Subcutaneous adipose tissue (tissue), 4 donors: ENCODE results near the gene DMAC1. TPM values are rescaled to one million over a fixed set of nuclear protein-coding genes. Genes with fewer than 3 reads are reported as not detected.

Experiments used
- total RNA-seq, 4 donors: library from RNA; depleted of rRNA; stranded (reverse); fragments of >200 nt; gene quantifications; one replicate each; pipeline ENCODE4 v1.1.0, GENCODE V29; 2016
- TF ChIP-seq, protein P1 (sequence below): fragments of 450-650 bp; IDR thresholded peaks from one replicate; pipeline ENCODE4 v1.5.1; 2016; ENCODE audit warnings: low read depth, mild to moderate bottlenecking, control low read depth, antibody characterized with exemption, moderate library complexity

DMAC1 gene
- total RNA-seq, 4 donors from 2014 or later = 10.1 to 20.2 (median 16.6) TPM

- TF ChIP-seq, protein P1, sequence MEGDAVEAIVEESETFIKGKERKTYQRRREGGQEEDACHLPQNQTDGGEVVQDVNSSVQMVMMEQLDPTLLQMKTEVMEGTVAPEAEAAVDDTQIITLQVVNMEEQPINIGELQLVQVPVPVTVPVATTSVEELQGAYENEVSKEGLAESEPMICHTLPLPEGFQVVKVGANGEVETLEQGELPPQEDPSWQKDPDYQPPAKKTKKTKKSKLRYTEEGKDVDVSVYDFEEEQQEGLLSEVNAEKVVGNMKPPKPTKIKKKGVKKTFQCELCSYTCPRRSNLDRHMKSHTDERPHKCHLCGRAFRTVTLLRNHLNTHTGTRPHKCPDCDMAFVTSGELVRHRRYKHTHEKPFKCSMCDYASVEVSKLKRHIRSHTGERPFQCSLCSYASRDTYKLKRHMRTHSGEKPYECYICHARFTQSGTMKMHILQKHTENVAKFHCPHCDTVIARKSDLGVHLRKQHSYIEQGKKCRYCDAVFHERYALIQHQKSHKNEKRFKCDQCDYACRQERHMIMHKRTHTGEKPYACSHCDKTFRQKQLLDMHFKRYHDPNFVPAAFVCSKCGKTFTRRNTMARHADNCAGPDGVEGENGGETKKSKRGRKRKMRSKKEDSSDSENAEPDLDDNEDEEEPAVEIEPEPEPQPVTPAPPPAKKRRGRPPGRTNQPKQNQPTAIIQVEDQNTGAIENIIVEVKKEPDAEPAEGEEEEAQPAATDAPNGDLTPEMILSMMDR = no peak
Measured at GRCh38 chr9:7770111-7770510, 29.5 kb downstream of the DMAC1 start.

- TF ChIP-seq, protein P1 = no peak
Measured at GRCh38 chr9:7762600-7762999, 37.0 kb downstream of the DMAC1 start.

GRCh38 chr9:7760014-7760415 is 39.6 kb downstream of the DMAC1 start:
- TF ChIP-seq, protein P1 = no peak

DNA sequence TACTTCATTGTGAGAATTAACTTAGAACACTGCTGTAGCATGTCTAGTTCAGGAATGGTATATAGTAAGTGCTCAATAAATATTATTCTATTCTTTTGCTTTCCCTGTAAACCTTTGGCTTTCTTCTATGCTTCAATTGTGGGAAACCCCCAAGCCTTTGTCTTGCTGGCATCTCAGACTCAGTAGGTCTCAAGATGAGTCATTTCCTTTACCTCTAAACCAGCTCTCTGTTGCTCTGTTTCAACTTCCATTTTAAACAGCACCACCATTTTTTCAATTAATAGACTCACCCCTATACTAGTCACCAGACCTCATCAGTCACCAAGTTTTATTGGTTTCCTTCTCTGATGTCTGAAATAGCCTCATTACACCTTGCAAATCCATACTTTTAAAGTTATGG is 43.5 kb downstream of the DMAC1 start:
- TF ChIP-seq, protein P1 = no peak

DNA sequence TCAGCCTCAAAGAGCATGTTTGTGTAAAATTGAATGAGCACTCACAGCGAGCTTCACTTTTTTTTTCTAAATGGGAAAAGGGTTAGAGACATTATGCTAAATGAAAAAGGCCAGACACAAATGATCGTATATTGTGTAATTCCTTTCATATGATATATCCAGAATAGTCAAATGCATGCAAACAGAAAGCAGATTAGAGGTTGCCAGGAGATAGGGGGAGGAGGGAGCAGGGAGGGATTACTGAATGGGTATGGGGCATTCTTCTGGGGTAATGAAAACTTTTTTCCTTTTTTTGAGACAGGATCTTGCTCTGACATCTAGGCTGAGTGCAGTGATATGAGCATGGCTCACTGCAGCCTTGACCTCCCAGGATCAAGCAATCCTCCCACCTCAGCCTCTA is 47.1 kb downstream of the DMAC1 start:
- TF ChIP-seq, protein P1 = no peak
